K562 (cell line): ENCODE measurements around the gene SIGMAR1.

Experiments
- CGGBP1 ChIP-seq: fragments of 250-450 bp; sonication (Bioruptor Pico); IDR thresholded peaks from 2 replicates; pipeline ENCODE4 v1.9.0; 2021; ENCODE audit warnings: mild to moderate bottlenecking
- E4F1 ChIP-seq: fragments of 250-450 bp; sonication (Bioruptor Pico); IDR thresholded peaks from 2 replicates; pipeline ENCODE4 v1.5.0; 2021; ENCODE audit warnings: mild to moderate bottlenecking, borderline replicate concordance
- MLX ChIP-seq, 2 experiments: fragments of 450-650 bp in 1 of 2; sonication (generic) in 1 of 2; formaldehyde crosslinking; conservative IDR thresholded peaks; 2 replicates each; pipeline versions ENCODE4 v1.4.0 to v1.8.1; 2020 to 2022; ENCODE audit warnings: mild to moderate bottlenecking in 1 of 2, missing genetic modification reagents in 1 of 2
- XRCC5 ChIP-seq: fragments of 200-400 bp; formaldehyde crosslinking; IDR thresholded peaks from 2 replicates; pipeline ENCODE4 v1.6.1; 2017; ENCODE audit warnings: low read depth, mild to moderate bottlenecking, low read length
- ZBTB34 ChIP-seq: fragments of 250-450 bp; sonication (Bioruptor Pico); IDR thresholded peaks from 2 replicates; pipeline ENCODE4 v1.8.0; 2021; ENCODE audit warnings: mild to moderate bottlenecking, moderate library complexity
- ZBTB5 ChIP-seq: fragments of 450-650 bp; IDR thresholded peaks from 2 replicates; pipeline ENCODE4 v1.6.1; 2017; ENCODE audit warnings: antibody characterized with exemption

GRCh38 chr9:34651321-34651720 lies 13.7 kb upstream of the SIGMAR1 start:
- TF ChIP-seq MLX (CRISPR knock-in tag; conservative IDR thresholded peaks at IDR 0.05) (no peak), E4F1 (CRISPR knock-in tag) (no peak), ZBTB5 (no peak), ZBTB34 (CRISPR knock-in tag) (no peak), XRCC5 (no peak), CGGBP1 (CRISPR knock-in tag) (no peak)
